Posterior cingulate gyrus (tissue), 11 donors: ENCODE results near the gene FAH.

Experiments
- DNase-seq, 10 donors: peaks; one replicate each; pipeline versions ENCODE4 v3.0.0 to v3.0.0-alpha.2; 2020 to 2021; ENCODE audit warnings: mixed read lengths in 3 of 10
- intact Hi-C: fragments of 100-400 bp; cut with DNase I; formaldehyde crosslinking; loops from one replicate; pipeline ENCODE4 v1.15.1; 2023

The FAH gene

GRCh38 chr15:80170596-80170995 lies 17.8 kb downstream of the FAH start:
- intact Hi-C loops, result loop anchor here (10.0 kb wide), 1 partner anchor 316 kb away; no protein-coding TSS in a partner anchor

GRCh38 chr15:80171787-80172186 lies 19.0 kb downstream of the FAH start:
- intact Hi-C loops, result loop anchor here (10.0 kb wide), 1 partner anchor 317 kb away; no protein-coding TSS in a partner anchor
- peak in 1 of 10 donors; percentile 25 for DNase-seq

More at GRCh38 chr15:80170596-80170995, 17.8 kb downstream of the FAH start:
- DNase-seq, result no peak

GRCh38 chr15:80172401-80172800 lies 19.6 kb downstream of the FAH start:
- no peak for DNase-seq
- intact Hi-C loops, result loop anchor here (10.0 kb wide), 1 partner anchor 318 kb away; no protein-coding TSS in a partner anchor

GRCh38 chr15:80173022-80173759 lies 20.4 kb downstream of the FAH start:
- DNase-seq, result peak; percentile 18 to 92 (median 59)
- intact Hi-C loops, result loop anchor here (10.0 kb wide), 1 partner anchor 318 kb away; no protein-coding TSS in a partner anchor

- intact Hi-C loops, result loop anchor here (10.0 kb wide), 1 partner anchor 319 kb away; no protein-coding TSS in a partner anchor
- peak in 1 of 10 donors; percentile 87 for DNase-seq
Measured at GRCh38 chr15:80174017-80174746, 21.4 kb downstream of the FAH start.

- intact Hi-C loops, result loop anchor here (10.0 kb wide), 1 partner anchor 321 kb away; no protein-coding TSS in a partner anchor
- DNase-seq, result peak in 1 of 10 donors; percentile 65
Measured at GRCh38 chr15:80175436-80175835, 22.6 kb downstream of the FAH start.

GRCh38 chr15:80176443-80176842 lies 23.6 kb downstream of the FAH start:
- DNase-seq, result peak in 1 of 10 donors; percentile 46
- intact Hi-C loops, result loop anchor here (10.0 kb wide), 1 partner anchor 322 kb away; no protein-coding TSS in a partner anchor

GRCh38 chr15:80177156-80177555 lies 24.4 kb downstream of the FAH start:
- intact Hi-C loops, result loop anchor here (10.0 kb wide), 1 partner anchor 322 kb away; no protein-coding TSS in a partner anchor
- DNase-seq, result peak in 1 of 10 donors; percentile 13

GRCh38 chr15:80179025-80179759 lies 26.4 kb downstream of the FAH start:
- DNase-seq, result peak in 1 of 10 donors; percentile 78
- intact Hi-C loops, result loop anchor here (10.0 kb wide), 1 partner anchor 324 kb away; no protein-coding TSS in a partner anchor

- peak in 1 of 10 donors; percentile 68 for DNase-seq
- intact Hi-C loops, result loop anchor here (10.0 kb wide), 1 partner anchor 325 kb away; no protein-coding TSS in a partner anchor
Measured at GRCh38 chr15:80179935-80180334, 27.1 kb downstream of the FAH start.

- DNase-seq, result peak in 1 of 10 donors; percentile 52
- intact Hi-C loops, result no loop called here
Measured at GRCh38 chr15:80180468-80180867, 27.7 kb downstream of the FAH start.

GRCh38 chr15:80180986-80181385 lies 28.2 kb downstream of the FAH start:
- intact Hi-C loops, result no loop called here
- peak in 1 of 10 donors; percentile 62 for DNase-seq

GRCh38 chr15:80182611-80183261 lies 29.9 kb downstream of the FAH start:
- intact Hi-C loops, result no loop called here
- no peak for DNase-seq

- intact Hi-C loops, result no loop called here
- DNase-seq, result peak in 3 of 10 donors; percentile 6 to 74 (median 25)
Measured at GRCh38 chr15:80183306-80183705, 30.5 kb downstream of the FAH start.

- intact Hi-C loops, result no loop called here
- DNase-seq, result peak in 4 of 10 donors; percentile 33 to 83 (median 42)
Measured at GRCh38 chr15:80183886-80184285, 31.1 kb downstream of the FAH start.

GRCh38 chr15:80184554-80184953 lies 31.8 kb downstream of the FAH start:
- DNase-seq, result peak in 1 of 10 donors; percentile 27
- intact Hi-C loops, result no loop called here

- no peak for DNase-seq
- intact Hi-C loops, result no loop called here
Measured at GRCh38 chr15:80185152-80185551, 32.4 kb downstream of the FAH start.

GRCh38 chr15:80186066-80186465 lies 33.3 kb downstream of the FAH start:
- peak in 1 of 10 donors; percentile 59 for DNase-seq
- intact Hi-C loops, result no loop called here

GRCh38 chr15:80186597-80186996 lies 33.8 kb downstream of the FAH start:
- no peak for DNase-seq
- intact Hi-C loops, result no loop called here

GRCh38 chr15:80188251-80188650 lies 35.5 kb downstream of the FAH start:
- intact Hi-C loops, result no loop called here
- no peak for DNase-seq
